ENCODE measurements around the gene AGMO. TPM values are rescaled to one million over a fixed set of nuclear protein-coding genes. Genes with fewer than 3 reads are reported as not detected.

Gene AGMO
- total and polyA plus RNA-seq, 2 of the 8 experiments (the other 6 are each of a cell fraction or from before 2014, with no cell fraction given) = 0.22 to 0.45 TPM

- H3K18ac ChIP-seq (ENCODE audit: extremely low read depth, low read length) = no peak overlapping the region
- H3K79me1 ChIP-seq (ENCODE audit: low read depth, low read length) = no peaks in the 10 kb centered on the region
- no peak overlapping the region for H4K91ac ChIP-seq (replicated peaks; ENCODE audit: insufficient read length, low read length)
- no peak overlapping the region for H3K4me2 ChIP-seq (ENCODE audit: insufficient read depth in 1 of 2, low read depth in 2 of 2, low read length in 2 of 2)
- ChIA-PET POLR2A (ENCODE audit: partially characterized antibody) (interaction anchor here (0.5 kb wide), 1 partner anchor 256 kb away, joined by 5 read pairs; no protein-coding TSS in a partner anchor), CTCF (ENCODE audit: partially characterized antibody) (interaction anchor here (0.6 kb wide), 1 partner anchor 103 kb away, joined by 3 read pairs; no protein-coding TSS in a partner anchor)
- H3K4me3 ChIP-seq (ENCODE audit: extremely low read depth in 1 of 4, insufficient read depth in 2 of 4, low read depth in 3 of 4, low read length in 4 of 4) = no peak overlapping the region
- H2BK120ac ChIP-seq (replicated peaks; ENCODE audit: low read depth, low read length) = no peak overlapping the region
- no peak overlapping the region for H2BK20ac ChIP-seq (ENCODE audit: low read length)
- no peak overlapping the region for H2BK15ac ChIP-seq (ENCODE audit: low read length)
- no peak overlapping the region for H3K9ac ChIP-seq (replicated peaks in 1 of 4; ENCODE audit: extremely low read depth in 1 of 4, low read depth in 3 of 4, low read length in 3 of 4)
- no peak overlapping the region for H2BK12ac ChIP-seq (ENCODE audit: low read depth, low read length)
- no peak overlapping the region for H2BK5ac ChIP-seq (ENCODE audit: low read depth, low read length)
- no peak overlapping the region for H4K8ac ChIP-seq (ENCODE audit: extremely low read depth, insufficient read depth, low read length)
- H3K23ac ChIP-seq (ENCODE audit: insufficient read length) = no peak overlapping the region
- no peak overlapping the region for H3K4ac ChIP-seq (replicated peaks; ENCODE audit: insufficient read length, low read depth, low read length)
- H3K56ac ChIP-seq (replicated peaks; ENCODE audit: insufficient read length, low read depth, low read length) = no peak overlapping the region
- no peak overlapping the region for H2AFZ ChIP-seq (ENCODE audit: low read length)
- no peak for DNase-seq (ENCODE audit: low read depth in 1 of 2, low spot score in 2 of 2)
- H3K4me1 ChIP-seq (replicated peaks in 1 of 4; ENCODE audit: control insufficient read depth in 3 of 4, insufficient read depth in 4 of 4, low read length in 3 of 4) = no peaks in the 10 kb centered on the region
- no peak overlapping the region for H2AK5ac ChIP-seq (ENCODE audit: low read depth, low read length)
- H3K27ac ChIP-seq (ENCODE audit: low read depth, low read length) = no peak overlapping the region
- TF ChIP-seq RFX5 (IDR thresholded peaks at IDR 0.05; ENCODE audit: borderline replicate concordance, low read depth, low read length) (no peak), RAD21 (IDR thresholded peaks at IDR 0.05 in 1 of 2, conservative IDR thresholded peaks at IDR 0.05 in 1 of 2; ENCODE audit: low read depth in 2 of 2, low read length in 2 of 2) (no peak), NANOG (IDR thresholded peaks at IDR 0.05; ENCODE audit: insufficient read depth, low read depth, low read length, poor library complexity, severe bottlenecking) (no peak), TAF1 (IDR thresholded peaks at IDR 0.05; ENCODE audit: low read depth, low read length) (no peak), TCF12 (IDR thresholded peaks at IDR 0.05; ENCODE audit: low read depth, low read length) (no peak), SP2 (IDR thresholded peaks at IDR 0.05; ENCODE audit: low read length) (no peak), KDM5A (IDR thresholded peaks at IDR 0.05; ENCODE audit: low read length) (no peak), MAX (IDR thresholded peaks at IDR 0.05) (no peak)
- no peak overlapping the region for H3K14ac ChIP-seq (ENCODE audit: insufficient read length)
- H3K23me2 ChIP-seq (ENCODE audit: low read depth, low read length) = no peaks in the 10 kb centered on the region; the same call in 1 of the 2 replicates
- H4K20me1 ChIP-seq (replicated peaks in 1 of 2; ENCODE audit: control insufficient read depth in 1 of 2, insufficient read depth in 2 of 2, low read length in 2 of 2) = no peaks in the 10 kb centered on the region
- 0 out of 8 replicates have a peak, but pooled peaks cover 0 to 3% (median 0%) of the 10 kb centered on the region in 4 experiments for H3K36me3 ChIP-seq (ENCODE audit: control insufficient read depth in 2 of 4, insufficient read depth in 4 of 4, low read length in 3 of 4)
- FAIRE-seq = no peak
- H3K27me3 ChIP-seq (replicated peaks in 1 of 4; ENCODE audit: control insufficient read depth in 3 of 4, extremely low read depth in 1 of 4, insufficient read depth in 3 of 4, low read length in 3 of 4) = no peaks in the 10 kb centered on the region
- H4K5ac ChIP-seq (ENCODE audit: insufficient read length, low read depth, low read length) = no peak overlapping the region
- 92 to 100% methylated on average over 1 of the region's 1 CpG for WGBS, 2 experiments (ENCODE audit: extremely low coverage in 1 of 2, insufficient coverage in 1 of 2, insufficient read length in 1 of 2, insufficient replicate concordance in 2 of 2, low coverage in 1 of 2, low lambda C conversion rate in 2 of 2, missing lambda C conversion rate in 1 of 2)
- peaks cover 7 to 12% of the 10 kb centered on the region in 2 experiments for H3K9me3 ChIP-seq (ENCODE audit: insufficient read depth in 2 of 2, low read depth in 1 of 2, low read length in 1 of 2)
- no peaks in the 10 kb centered on the region for H3K79me2 ChIP-seq (ENCODE audit: control insufficient read depth in 1 of 2, insufficient read depth in 2 of 2, low read length in 2 of 2)
These were observed 21.0 kb upstream of the AGMO start for GRCh38 chr7:15582773-15583172.
